ENCODE results near the gene TSPAN17.
A peak's percentile ranks its signal among the peaks of the same experiment; 100 is the strongest.

TSPAN17 gene

DNA sequence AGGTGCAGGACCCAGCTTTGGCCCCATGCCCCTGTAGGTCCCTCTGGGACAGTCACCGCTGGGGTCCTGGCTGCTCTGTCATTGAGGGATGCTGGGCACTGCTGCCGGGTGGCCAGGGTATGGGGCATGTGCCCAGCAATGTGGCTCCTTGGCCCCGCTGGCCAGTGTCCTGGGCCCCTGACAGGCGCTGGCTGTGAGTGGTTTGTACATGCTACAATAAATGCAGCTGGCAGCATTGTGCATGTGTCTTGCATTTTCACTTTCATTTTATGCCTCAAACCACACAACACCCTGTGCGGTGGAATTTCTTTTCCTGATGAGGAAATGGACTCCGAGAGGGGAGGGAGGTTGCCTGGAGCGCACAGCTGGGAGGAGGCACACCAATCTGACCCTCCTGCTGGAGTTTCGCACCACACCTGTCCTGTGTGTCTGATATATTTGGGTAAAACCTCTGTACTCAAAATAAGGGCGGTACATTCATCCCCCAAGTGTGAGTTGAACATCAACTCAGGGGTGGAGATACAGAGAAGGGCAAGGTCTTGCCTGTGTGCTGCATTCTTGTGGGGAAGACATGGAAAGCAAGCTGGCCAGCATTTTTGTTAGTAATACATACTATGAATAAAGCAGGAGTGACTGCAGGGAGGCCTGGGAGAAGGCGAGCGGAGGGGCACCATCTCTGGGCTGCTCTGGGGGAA lies 11.7 kb downstream of the TSPAN17 start:
- no peak for DNase-seq (ENCODE audit: low read depth in 1 of 2, low spot score in 1 of 2)

DNA sequence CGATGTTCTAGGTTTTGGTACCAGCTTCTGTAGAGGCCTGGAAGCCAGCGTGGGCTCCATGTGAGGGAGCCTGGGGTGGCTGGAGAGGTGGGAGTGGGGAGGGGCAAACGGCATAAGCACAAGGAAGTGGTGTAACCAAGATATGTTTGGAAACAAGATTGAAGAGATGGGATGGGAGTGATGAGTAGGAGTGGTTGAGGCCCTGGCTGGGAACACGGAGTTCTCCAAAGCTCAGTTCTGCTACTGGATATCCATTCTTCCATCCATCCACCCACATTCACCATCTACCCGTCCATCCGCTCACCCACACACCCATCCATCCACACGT lies 12.2 kb downstream of the TSPAN17 start:
- DNase-seq (ENCODE audit: low read depth in 1 of 2, low spot score in 1 of 2) = no peak

DNA sequence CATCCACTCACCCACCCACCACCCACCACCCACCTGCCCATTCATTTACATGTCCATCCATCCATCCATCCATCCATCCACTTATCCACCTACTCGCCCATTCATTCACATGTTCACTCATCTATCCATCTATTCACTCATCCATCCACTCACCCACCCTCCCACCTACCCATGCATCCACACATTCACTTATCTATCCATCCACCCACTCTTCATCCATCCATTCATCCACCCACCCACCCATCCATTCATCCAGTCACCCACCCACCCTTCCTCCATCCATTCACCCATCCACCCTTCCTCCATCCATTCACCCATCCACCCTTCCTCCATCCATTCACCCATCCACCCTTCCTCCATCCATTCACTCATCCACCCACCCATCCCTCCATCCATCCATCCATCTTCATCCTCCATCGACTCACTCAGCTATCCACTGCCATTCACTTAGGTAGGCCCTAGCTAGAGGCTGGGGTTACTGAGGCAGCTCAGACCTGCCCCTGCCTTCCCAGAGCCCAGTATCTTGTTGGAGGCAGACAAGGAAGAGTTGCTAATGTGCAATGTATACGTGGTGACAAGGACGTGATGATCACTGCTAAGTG lies 12.7 kb downstream of the TSPAN17 start:
- no peak for DNase-seq (ENCODE audit: low read depth in 1 of 2, low spot score in 1 of 2)

DNA sequence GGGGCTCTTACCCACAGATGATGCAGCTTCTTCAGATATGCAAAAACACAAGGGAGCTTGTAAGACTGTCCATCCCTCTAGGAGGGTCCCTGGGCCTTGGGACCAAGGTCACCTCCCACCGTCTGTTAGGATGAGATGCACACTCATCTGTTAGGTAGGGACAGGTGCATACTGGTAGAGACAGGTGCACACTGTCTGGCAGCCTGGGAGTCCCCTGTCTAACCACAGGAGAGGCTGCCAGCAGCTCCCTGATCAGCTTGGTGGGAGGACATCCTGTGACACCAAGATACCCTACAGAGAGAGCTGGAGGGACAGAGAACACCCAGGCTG lies 13.2 kb downstream of the TSPAN17 start:
- DNase-seq (ENCODE audit: low read depth in 1 of 2, low spot score in 1 of 2) = no peak

DNA sequence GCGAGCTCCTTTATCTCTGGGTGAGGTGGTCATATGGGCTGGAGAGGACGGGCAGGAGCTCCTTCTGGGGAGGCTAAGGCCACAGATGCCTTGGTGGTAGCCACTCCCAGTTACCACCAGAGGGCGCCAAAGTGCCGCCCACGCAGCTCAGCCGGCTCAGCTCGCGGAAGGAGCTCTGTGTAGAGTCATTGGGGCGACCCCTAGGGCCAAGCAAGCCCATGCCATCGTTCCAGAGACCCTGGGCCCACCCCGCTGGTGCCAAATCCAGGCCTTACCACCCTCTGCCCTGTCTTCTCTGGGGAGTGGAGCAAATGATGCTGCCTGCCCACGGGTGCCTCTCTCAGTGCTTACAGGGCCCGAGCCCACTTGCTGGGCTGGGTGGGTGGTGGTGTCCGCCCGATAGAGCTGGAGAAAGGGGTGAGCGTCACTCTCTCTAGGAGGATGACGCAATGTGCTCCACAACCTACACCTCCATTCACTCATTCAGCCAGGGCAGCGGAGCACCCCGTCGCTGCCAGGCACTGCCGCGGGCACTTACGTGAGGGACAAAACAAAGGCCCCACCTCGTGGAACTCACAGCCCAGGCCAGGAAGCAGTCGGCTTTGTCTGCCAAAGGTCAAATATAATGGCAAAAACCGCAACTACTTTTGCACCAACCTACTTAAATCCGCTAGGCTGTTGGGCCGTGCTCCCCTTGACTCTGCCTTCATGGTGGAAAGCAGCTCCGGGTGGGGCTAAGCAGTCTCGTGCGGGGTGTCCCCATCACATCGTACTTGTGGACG lies 13.8 kb downstream of the TSPAN17 start:
- DNase-seq (ENCODE audit: low read depth in 1 of 2, low spot score in 1 of 2) = peak; percentile 73 to 79

DNA sequence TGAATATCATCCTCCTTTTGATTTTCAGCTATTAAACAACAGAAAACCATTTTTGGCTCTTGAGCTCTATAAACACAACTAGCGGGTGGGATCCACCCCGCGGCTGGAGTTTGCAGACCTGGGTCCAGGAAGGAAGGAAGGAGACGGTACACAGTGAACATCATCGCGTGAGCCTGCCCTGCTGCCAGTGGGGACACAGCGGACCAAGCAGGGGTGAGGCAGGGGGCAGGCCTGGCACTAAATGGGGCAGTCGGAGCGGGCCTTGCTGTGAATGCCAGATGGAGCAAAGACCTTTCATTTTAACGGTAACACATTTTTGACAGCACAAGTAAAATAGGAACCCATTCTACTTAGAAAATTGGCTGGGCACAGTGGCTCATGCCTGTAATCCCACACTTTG lies 14.4 kb downstream of the TSPAN17 start:
- no peak for DNase-seq (ENCODE audit: low read depth in 1 of 2, low spot score in 1 of 2)

DNA sequence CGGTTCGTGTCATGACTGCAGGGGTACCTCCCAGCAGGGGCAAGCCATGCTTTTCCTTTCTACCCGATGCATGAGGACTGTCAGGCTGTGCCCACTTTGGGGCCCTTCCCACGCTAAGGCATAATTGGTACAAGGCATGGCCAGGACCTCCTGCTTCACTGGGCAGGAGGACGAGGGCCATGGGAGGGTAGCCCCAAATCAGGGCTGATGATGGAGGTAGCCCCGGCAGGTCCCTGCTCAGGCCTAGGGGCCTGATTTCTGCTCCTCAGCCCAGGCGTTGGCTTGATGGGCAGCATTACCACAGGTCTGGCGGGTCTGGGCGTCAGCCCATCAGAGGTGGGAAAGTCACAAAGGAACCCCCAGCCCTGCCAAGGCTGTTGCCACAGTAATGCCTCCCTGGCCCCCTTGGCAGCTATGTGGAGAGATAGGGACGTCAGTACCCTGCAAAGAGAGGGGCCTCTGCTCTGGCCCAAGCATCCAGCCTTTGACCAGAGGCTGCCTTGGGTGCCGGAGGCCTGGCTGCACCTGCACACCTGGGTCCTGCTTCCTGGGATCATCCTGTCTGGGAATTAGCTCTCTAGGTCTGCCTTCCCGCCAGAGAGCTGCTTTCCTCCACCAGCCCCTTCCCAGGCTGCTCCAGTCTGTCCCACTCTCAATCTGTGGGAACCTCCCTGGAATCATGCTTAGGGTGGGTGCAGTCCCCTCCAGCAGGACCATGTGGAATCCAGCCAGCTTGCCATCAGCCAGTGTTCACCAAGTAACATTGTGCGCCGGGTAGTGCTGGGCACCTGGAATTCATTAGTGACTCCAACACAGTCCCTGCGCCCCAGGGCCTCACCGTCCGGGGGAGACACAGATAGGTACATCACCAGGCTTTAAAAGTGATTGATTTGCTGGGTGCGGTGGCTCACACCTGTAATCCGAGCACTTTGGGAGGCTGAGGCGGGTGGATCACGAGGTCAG lies 15.4 kb downstream of the TSPAN17 start:
- no peak for DNase-seq (ENCODE audit: low read depth in 1 of 2, low spot score in 1 of 2)

DNA sequence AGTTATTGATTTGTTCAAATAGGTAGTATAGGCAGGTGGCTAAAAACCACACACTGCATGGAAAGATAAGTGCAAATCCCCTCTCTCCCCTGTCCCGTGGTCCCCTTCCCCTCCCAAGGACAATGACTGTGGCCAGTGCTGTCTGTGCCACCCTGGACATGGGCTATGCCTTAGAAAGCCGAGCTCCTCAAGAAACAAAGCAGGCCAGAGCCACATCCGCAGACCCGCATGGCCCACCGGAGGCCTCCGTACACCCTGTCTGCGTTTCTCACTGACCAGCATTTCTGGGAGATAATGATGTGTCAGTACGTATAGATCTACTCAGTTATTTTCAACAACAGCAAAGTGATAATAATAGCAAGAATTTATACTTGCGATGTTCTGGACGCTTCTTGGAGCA lies 16.3 kb downstream of the TSPAN17 start:
- DNase-seq (ENCODE audit: low read depth in 1 of 2, low spot score in 1 of 2) = no peak

DNA sequence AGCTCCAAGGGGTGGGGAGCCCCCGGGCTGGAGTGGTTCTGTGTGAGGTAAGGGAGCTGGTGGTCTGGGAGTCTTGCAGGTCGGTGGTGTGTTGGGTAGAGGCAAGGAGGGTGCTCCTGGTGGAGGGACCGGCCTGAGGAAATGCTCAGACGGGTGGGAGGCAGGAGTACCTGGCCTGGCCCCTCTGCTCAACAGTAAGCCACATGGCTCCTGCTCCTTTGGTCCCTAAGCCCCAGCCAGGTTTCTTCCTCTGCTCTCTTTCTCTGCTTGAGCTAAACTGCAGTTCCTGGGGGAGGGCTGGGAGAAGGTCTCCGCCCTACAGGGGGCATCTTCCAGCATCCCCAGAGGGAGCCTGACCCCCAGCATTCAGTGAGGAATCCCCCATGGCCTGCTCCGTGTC lies 17.2 kb downstream of the TSPAN17 start:
- no peak for DNase-seq (ENCODE audit: low read depth in 1 of 2, low spot score in 1 of 2)

DNA sequence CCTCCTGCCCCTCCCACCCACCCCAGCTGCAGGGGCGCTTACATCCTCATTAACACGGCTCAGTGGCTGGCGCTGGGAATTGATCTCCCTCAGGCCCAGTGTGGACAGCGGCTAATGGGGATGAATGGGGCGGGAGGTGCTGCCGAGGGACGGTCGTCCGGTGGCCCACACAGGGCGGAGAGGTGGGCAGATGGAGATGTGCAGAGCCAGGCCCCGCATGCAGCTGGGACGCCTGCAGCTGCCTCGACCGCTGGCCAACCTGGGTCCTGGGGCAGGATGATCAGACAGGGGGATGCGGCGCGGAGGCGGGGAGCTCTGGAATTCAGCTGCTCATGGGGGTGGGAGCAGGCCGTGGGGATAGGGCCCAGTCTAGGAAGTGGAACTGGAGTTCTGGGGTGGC lies 17.6 kb downstream of the TSPAN17 start:
- DNase-seq (ENCODE audit: low read depth in 1 of 2, low spot score in 1 of 2) = no peak

DNA sequence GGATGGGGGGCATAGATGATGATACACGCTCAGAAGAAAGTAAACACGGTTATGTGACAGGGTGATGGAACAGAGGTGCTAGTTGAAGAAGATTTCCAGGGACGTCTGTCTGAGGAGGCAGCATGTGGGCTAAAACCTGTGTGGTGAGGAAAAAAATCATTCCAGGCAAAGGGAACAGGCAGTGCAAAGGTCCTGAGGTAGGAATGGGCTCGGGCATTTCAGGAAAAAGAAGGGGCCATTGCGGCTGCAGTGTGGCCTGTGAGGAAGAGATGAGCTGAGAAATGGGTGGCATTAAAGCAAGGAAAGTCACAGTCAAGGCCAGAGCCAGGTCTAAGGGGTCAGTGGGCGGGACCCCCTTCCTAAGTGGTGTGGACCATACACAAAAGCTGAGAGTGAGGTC lies 18.2 kb downstream of the TSPAN17 start:
- no peak for DNase-seq (ENCODE audit: low read depth in 1 of 2, low spot score in 1 of 2)

DNA sequence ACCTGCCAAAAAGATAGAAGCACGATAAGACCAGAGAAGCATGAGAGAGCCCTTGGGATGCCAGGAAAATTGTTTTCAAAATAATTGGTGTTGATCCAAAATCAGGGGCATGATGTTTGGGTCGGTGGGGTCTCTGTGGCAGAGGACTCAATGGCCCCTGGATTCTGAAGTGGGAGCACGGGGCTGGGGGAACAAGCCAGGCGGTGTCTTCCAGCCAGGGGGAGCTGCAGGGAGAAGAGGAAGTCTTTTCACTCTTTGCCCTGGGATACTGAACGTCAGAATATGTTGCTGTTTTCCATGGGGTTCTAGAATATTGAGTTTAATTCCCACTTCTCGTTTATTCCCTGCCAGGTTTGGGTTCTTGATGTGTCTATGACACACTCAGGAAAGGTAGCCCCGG lies 20.4 kb downstream of the TSPAN17 start:
- no peak for DNase-seq (ENCODE audit: low read depth in 1 of 2, low spot score in 1 of 2)

DNA sequence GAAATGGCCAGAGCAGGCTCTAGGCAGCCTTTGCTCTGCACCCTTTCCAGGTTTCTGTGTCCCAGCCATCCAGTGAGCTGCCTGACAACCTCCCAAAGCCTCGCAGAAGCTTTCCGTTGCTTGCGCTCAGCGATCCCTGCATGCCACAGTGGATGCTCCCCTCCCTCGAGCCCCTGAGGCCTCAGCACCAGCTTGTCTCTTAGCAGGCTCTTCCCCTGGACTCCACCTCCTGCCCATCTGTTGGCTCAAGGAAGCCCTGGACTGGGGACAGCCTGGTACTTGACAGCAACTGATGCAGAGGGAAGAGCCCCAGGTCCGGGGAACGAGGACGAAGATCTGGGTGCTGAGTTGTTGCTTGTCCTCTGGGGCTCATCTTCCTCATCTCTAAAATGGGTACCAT lies 23.2 kb downstream of the TSPAN17 start:
- no peak for DNase-seq (ENCODE audit: low read depth in 1 of 2, low spot score in 1 of 2)

DNA sequence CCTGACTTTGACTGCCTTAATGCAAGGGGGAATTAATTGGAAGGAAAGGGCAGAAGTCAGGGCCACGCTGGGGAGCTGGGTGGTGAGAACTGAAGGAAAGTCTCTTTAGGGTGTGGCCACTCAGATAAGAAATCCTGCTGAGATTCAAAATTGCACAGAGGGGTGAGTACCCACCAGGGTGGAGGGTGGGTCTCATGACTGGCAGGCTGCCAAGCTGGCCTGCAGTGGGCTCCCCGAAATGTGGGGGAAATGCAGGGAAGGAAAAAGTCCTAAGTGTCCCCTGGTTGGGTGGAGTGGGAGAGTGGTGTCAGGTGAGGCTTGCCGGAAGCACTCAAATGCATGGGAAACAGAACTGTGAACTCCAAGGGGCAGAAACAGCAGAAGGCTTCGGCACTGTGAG lies 24.1 kb downstream of the TSPAN17 start:
- no peak for DNase-seq (ENCODE audit: low read depth in 1 of 2, low spot score in 1 of 2)

DNA sequence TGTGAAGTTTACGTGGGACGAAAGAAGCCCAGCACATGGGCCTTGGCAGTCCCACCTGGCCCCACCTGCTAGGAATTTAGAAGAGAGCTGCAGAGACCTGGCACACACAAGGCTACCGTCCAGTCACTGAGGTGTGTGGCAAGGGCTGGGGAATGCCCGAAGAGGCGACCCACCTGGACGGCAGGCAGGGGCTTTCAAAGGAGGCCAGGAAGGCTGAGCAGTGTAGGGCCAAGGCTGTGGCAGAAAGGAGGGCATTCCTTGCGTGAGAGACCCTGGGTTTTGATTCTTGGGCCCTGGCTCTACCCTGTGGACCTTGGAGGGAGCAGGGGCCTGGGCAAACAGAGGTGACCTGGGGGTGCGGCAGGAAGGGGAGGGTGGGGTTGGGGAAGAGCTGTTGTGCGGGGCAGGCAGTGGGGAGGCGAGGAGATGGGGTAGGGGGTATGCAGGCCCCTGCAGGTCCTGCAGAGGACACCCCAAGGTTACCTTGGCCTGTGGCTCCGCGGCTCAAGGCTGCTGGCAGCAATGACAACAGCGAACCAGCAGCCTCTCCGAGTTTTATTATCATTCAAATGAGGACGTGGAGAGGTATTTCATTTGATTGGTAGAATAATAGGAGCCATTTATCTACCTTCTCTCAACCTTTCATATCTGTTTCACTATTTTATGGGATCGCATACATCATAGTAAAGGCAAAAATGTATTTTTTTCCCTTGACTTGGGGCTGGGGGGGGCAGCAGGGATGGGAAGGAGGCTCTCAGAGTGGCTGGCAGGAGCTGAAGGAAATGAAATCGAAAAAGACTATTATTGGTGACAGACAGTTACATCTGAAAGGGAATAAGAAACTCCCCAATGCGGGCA lies 24.8 kb downstream of the TSPAN17 start:
- no peak for DNase-seq (ENCODE audit: low read depth in 1 of 2, low spot score in 1 of 2)

DNA sequence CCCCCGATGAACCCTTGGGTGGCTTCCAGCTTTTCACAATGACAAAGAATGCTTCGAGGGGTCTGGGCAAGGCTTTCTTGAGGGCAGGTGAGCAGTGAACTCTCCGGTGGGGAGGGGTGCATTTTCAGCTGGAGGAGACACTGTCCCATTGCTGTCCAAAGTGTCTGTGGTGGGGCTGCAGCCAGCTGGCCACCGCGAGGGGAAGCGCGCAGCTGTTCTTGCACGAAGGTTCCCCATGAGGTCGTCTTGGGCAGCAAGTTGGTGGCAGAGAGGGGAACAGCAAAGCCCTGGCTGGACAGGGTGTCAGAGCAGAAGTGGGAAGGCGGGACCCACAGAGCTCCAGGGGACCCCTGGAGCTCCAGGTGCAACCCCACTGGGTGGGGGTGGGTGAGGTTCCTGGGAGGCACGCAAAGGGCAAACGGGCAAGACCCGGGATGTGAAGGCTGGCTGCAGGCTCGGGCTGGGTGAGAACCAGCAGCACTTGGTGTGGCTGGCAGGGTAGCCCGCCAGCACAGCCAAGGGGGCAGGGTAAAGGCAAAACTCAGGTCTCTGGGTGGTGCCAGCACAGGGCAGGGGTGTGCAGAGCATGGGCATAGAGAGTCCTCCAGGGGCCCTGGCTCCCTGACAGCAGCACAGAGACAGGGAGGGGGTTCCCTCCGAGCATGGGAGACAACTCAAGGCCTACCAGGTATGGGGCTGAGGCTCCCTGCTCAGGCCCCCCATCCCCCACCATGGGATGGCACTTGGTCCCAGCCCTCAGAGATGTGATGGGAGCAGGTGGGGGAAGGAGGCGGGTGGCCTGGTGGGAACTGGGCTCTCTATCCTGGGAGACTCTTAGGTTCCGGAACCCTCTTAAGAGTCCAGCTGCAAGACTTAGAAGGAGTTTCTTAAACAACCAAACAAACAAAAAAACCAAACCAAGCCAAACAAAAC lies 26.6 kb downstream of the TSPAN17 start:
- no peak for DNase-seq (ENCODE audit: low read depth in 1 of 2, low spot score in 1 of 2)

DNA sequence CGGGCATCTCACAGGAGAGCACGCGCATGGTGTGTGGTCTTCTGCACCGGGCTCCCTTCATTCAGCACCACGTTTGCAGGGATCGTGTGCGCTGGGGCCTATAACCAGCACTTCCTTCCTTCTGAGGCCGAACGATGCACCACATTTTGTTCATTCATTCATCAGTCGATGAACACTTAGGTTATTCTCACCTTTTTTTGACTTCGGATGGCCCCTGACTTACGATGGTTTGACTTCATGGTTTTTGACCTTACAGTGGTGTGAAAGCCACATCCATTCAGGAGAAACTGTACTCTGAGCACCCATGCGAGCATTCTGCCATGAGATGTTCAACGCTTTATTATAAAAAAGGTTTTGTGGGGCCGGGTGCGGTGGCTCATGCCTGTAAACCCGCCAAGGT lies 27.5 kb downstream of the TSPAN17 start:
- no peak for DNase-seq (ENCODE audit: low read depth in 1 of 2, low spot score in 1 of 2)

DNA sequence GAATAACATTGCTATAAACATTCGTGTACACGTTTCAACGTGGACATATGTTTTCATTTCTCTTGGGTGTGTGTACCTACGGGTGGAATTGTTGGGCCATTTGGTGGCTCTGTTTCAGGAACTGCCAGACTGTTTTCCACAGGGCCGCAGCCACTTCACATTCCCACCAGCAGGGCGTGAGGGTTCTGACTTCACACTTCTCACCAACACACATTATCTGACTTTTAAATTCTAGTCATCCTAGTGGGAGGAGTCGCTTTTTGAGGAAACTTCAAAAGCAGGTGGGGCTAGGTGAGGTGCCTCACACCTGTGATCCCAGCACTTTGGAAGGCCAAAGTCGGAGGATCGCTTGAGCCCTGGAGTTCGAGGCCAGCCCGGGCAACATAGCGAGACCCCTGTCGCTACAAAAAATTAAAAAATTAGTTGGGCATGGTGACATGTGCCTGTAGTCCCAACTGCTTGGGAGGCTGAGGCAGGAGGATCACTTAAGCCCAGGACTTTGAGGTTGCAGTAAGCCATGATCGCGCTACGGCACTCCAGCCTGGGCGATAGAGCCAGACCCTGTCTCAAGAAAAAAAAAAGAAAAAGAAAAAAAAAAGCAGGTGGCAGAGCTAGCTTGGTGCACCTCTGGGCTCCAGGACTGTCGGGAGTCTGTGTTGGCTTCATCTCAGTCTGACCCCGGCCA lies 28.5 kb downstream of the TSPAN17 start:
- DNase-seq (ENCODE audit: low read depth in 1 of 2, low spot score in 1 of 2) = no peak

DNA sequence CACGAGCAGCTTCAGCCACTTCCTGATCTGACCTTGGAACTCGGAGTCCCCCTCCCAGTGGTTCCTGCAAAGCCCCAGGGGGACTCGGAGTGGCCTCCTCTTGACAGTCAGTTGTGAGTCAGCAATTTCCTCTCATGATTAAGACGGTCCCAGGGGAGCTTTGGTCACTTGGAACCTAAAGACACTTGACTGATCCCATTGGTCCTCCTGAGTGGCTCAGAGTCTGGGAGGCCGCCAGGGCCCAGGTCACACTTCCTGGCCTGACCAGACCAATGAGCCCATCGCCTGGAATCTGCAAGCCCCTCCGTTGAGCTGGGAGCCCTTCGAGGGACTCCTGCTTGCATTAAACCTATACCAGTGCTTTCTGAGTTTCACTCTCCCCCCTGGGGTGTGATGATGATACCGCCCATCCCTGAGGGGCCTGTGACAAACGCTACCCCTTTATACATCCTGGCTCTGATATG lies 29.1 kb downstream of the TSPAN17 start:
- DNase-seq (ENCODE audit: low read depth in 1 of 2, low spot score in 1 of 2) = no peak
